Naive thymus-derived CD4-positive, alpha-beta T cell (primary cell): ENCODE results near the gene FAM107A. TPM values are rescaled to one million over a fixed set of nuclear protein-coding genes. Genes with fewer than 3 reads are reported as not detected.

Experiments
- ATAC-seq: fragments of 150-1000 bp; cut with Tn5 transposase; 2 replicates; pipeline ENCODE4 v1.10.0; 2021; ENCODE audit warnings: mild to moderate bottlenecking, moderate library complexity
- CTCF ChIA-PET: fragments of 350-600 bp; sonication (Branson Sonifier 250); formaldehyde crosslinking; loops from one replicate; lab custom pipeline; 2021; ENCODE audit warnings: antibody characterized with exemption; lab: Charles Lee
- POLR2A ChIA-PET: fragments of 350-600 bp; sonication (Branson Sonifier 250); formaldehyde crosslinking; loops from one replicate; lab custom pipeline; 2021; ENCODE audit warnings: antibody characterized with exemption, inconsistent platforms; lab: Charles Lee
- DNase-seq, 9 donors: peaks; one replicate each; pipeline versions ENCODE4 v3.0.0 to v3.0.0-alpha.2; 2020 to 2022; ENCODE audit warnings: mixed read lengths in 1 of 9
- H3K27ac ChIP-seq: one replicate; pipeline ENCODE4 v1.7.0; 2013; ENCODE audit warnings: mild to moderate bottlenecking, low read depth, low read length, moderate library complexity
- H3K27me3 ChIP-seq, 2 donors: one replicate each; pipeline ENCODE4 v1.7.0; 2013; ENCODE audit warnings: low read length in 2 of 2, mild to moderate bottlenecking in 2 of 2, moderate library complexity in 2 of 2; ENCODE audit not compliant: control insufficient read depth in 2 of 2, insufficient read depth in 2 of 2
- H3K36me3 ChIP-seq, 3 experiments: 1 replicate in 2 of 3; 2 replicates in 1 of 3; pipeline ENCODE4 v1.7.0; 2013; ENCODE audit warnings: low read length in 3 of 3, mild to moderate bottlenecking in 3 of 3, moderate library complexity in 1 of 3; ENCODE audit not compliant: insufficient read depth in 3 of 3, control insufficient read depth in 2 of 3
- H3K4me1 ChIP-seq, 2 donors: one replicate each; pipeline ENCODE4 v1.7.0; 2013; ENCODE audit warnings: low read length in 2 of 2, mild to moderate bottlenecking in 2 of 2, moderate library complexity in 1 of 2; ENCODE audit not compliant: control insufficient read depth in 2 of 2, insufficient read depth in 2 of 2
- H3K4me3 ChIP-seq: 2 replicates; pipeline ENCODE4 v1.7.0; 2013; ENCODE audit warnings: mild to moderate bottlenecking, low read length
- H3K9me3 ChIP-seq, 3 experiments: 1 replicate in 2 of 3; 2 replicates in 1 of 3; pipeline ENCODE4 v1.7.0; 2013; ENCODE audit warnings: low read length in 3 of 3; ENCODE audit not compliant: control insufficient read depth in 2 of 3
- H3K27ac Mint-ChIP-seq, 9 donors: one replicate each; pipeline ENCODE4 v1.8.0; 2020 to 2022; ENCODE audit warnings: mixed read lengths in 9 of 9, mild to moderate bottlenecking in 8 of 9, moderate library complexity in 5 of 9, inconsistent platforms in 2 of 9
- H3K27me3 Mint-ChIP-seq, 5 donors: one replicate each; pipeline ENCODE4 v1.8.0; 2021 to 2022; ENCODE audit warnings: mixed read lengths in 5 of 5, mild to moderate bottlenecking in 1 of 5
- H3K36me3 Mint-ChIP-seq, 5 donors: one replicate each; pipeline ENCODE4 v1.8.0; 2020 to 2022; ENCODE audit warnings: mixed read lengths in 5 of 5, mild to moderate bottlenecking in 3 of 5, inconsistent platforms in 1 of 5
- H3K4me1 Mint-ChIP-seq, 7 donors: one replicate each; pipeline ENCODE4 v1.8.0; 2020 to 2022; ENCODE audit warnings: mixed read lengths in 7 of 7, mild to moderate bottlenecking in 3 of 7, inconsistent platforms in 1 of 7
- H3K4me3 Mint-ChIP-seq, 10 donors: one replicate each; pipeline ENCODE4 v1.8.0; 2020 to 2022; ENCODE audit warnings: mild to moderate bottlenecking in 10 of 10, mixed read lengths in 10 of 10, moderate library complexity in 6 of 10, inconsistent platforms in 2 of 10
- H3K9me3 Mint-ChIP-seq, 11 donors: one replicate each; pipeline ENCODE4 v1.8.0; 2020 to 2022; ENCODE audit warnings: mixed read lengths in 11 of 11, mild to moderate bottlenecking in 4 of 11, inconsistent platforms in 1 of 11, moderate library complexity in 1 of 11
- intact Hi-C, 2 donors: fragments of 100-400 bp; cut with micrococcal nuclease; formaldehyde crosslinking; loops; one replicate each; pipeline ENCODE4 v1.15.1; 2023
- polyA plus RNA-seq, 2 donors: library from polyadenylated mRNA; unstranded; fragments of 300-500 nt; fragmentation: Illumina TruSeq; gene quantifications; one replicate each; pipeline ENCODE4 v1.2.3, GENCODE V29; 2021
- total RNA-seq, 6 experiments: library from RNA in 5 of 6; stranded (reverse) in 5 of 6; gene quantifications; 1 replicate in 5 of 6; 2 replicates in 1 of 6; pipeline ENCODE4 v1.2.3 and lab custom pipeline; 2021 to 2026

Gene FAM107A
- total and polyA plus RNA-seq, 7 experiments from 2014 or later = not detected

GRCh38 chr3:58514405-58514804 is 62.8 kb downstream of the FAM107A start:
- DNase-seq = no peak
- Mint-ChIP-seq H3K4me3 (no peak overlapping the region), H3K27ac (no peak overlapping the region), H3K36me3 (peaks cover 0 to 7% (median 0%) of the 10 kb centered on the region in 5 donors), H3K27me3 (peaks cover 0 to 10% (median 0%) of the 10 kb centered on the region in 5 donors), H3K4me1 (no peaks in the 10 kb centered on the region), H3K9me3 (no peaks in the 10 kb centered on the region)
- ChIA-PET CTCF (no interaction called here), POLR2A (no interaction called here)
- H3K4me3 ChIP-seq = no peak overlapping the region
- no peaks in the 10 kb centered on the region for H3K9me3 ChIP-seq
- ATAC-seq = no peak
- no peaks in the 10 kb centered on the region for H3K36me3 ChIP-seq
- H3K27me3 ChIP-seq = no peaks in the 10 kb centered on the region
- H3K4me1 ChIP-seq = no peaks in the 10 kb centered on the region
- no peak overlapping the region for H3K27ac ChIP-seq
- intact Hi-C loops = no loop called here

Other genes starting within 250 kb of the FAM107A start
- gene PXK, start 244.5 kb downstream of the FAM107A start, total RNA-seq = 10 to 100 TPM; 17.3 to 38.9 (median 22.3) TPM
- 10 to 100 TPM; 23.1 to 26.3 TPM for gene PXK, start 244.5 kb downstream of the FAM107A start, polyA plus RNA-seq
- gene PDHB, start 143.6 kb downstream of the FAM107A start, total RNA-seq = 10 to 100 TPM; 30.1 to 58.1 (median 54.0) TPM
- gene PDHB, start 143.6 kb downstream of the FAM107A start, polyA plus RNA-seq = 100 to 1,000 TPM; 106 to 128 TPM
- gene KCTD6, start 85.3 kb downstream of the FAM107A start, total RNA-seq = 10 to 100 TPM in 3 of 5 experiments, 1 to 10 TPM in 2; 4.8 to 14.2 (median 10.9) TPM
- gene KCTD6, start 85.3 kb downstream of the FAM107A start, polyA plus RNA-seq = 10 to 100 TPM in 1 of 2 donors, 1 to 10 TPM in 1; 4.1 to 10.3 TPM
- not detected for gene ACOX2, start 40.2 kb downstream of the FAM107A start, total RNA-seq
- not detected for gene ACOX2, start 40.2 kb downstream of the FAM107A start, polyA plus RNA-seq
- gene FAM3D, start 89.4 kb upstream of the FAM107A start, total RNA-seq = not detected
- gene FAM3D, start 89.4 kb upstream of the FAM107A start, polyA plus RNA-seq = not detected